Nucleus accumbens (tissue), 56 donors: Measurements from ENCODE around the gene ITGA11.

Source experiments
- DNase-seq, 56 donors: peaks; one replicate each; lab custom pipeline; 2025; lab: John Stamatoyannopoulos, UW

ITGA11 gene, protein sequence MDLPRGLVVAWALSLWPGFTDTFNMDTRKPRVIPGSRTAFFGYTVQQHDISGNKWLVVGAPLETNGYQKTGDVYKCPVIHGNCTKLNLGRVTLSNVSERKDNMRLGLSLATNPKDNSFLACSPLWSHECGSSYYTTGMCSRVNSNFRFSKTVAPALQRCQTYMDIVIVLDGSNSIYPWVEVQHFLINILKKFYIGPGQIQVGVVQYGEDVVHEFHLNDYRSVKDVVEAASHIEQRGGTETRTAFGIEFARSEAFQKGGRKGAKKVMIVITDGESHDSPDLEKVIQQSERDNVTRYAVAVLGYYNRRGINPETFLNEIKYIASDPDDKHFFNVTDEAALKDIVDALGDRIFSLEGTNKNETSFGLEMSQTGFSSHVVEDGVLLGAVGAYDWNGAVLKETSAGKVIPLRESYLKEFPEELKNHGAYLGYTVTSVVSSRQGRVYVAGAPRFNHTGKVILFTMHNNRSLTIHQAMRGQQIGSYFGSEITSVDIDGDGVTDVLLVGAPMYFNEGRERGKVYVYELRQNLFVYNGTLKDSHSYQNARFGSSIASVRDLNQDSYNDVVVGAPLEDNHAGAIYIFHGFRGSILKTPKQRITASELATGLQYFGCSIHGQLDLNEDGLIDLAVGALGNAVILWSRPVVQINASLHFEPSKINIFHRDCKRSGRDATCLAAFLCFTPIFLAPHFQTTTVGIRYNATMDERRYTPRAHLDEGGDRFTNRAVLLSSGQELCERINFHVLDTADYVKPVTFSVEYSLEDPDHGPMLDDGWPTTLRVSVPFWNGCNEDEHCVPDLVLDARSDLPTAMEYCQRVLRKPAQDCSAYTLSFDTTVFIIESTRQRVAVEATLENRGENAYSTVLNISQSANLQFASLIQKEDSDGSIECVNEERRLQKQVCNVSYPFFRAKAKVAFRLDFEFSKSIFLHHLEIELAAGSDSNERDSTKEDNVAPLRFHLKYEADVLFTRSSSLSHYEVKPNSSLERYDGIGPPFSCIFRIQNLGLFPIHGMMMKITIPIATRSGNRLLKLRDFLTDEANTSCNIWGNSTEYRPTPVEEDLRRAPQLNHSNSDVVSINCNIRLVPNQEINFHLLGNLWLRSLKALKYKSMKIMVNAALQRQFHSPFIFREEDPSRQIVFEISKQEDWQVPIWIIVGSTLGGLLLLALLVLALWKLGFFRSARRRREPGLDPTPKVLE

DNA sequence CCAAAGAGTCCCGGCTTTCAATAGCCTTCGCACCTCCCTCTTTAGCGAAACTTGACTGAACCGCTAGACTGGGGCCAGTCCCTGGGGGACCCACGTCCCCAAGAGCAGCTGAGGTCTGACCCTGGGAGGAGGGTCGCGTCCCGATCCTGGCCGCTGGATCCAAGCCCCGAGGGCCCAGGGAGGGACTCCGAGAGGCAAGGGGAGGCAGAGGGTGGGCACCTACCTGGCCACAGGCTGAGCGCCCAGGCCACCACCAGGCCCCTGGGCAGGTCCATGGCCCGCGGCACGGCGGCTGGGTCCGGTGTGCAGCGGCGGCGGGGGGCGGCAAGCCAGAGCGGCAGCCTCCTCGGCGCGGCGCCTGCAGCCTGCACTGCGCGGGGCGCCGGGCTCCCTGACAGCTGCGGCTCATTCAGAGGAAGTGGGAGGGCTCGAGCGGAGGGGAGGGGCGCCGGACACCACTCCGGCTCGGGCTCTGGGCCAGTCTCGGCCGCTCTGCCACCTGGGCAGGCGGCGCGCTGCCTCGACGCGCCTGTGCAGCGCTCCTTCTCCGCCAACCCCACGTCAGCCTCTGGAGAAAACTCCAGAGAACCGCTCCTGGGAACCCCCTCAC is at the start of gene ITGA11:
TSS of gene ITGA11 (minus strand) at position 372 of the 610 bp plus-strand sequence. CDS start at position 275, 97 bp downstream.
- peak in 2 of 56 donors; percentile 7 to 19 for DNase-seq

DNA sequence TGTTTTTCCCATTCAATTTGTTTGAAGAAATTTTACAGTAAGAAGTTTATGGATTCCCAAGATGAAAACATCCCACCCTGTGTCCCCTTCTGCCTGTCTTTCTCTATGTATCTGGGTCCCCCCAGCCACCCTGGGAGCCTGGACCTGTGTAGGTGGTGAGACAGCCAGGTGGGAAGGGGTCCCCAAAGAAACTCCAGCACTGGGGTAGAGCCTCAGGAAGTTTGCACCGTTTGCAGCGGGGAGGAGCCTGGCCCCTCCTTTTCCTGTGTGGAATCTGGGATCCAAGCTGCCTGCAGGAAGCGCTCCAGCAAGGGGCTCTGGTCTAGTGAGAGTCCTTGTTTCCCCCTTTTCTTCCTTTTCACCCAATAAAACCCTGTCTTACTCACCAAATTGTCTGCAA is 49.4 kb upstream of the ITGA11 start:
- no peak for DNase-seq

DNA sequence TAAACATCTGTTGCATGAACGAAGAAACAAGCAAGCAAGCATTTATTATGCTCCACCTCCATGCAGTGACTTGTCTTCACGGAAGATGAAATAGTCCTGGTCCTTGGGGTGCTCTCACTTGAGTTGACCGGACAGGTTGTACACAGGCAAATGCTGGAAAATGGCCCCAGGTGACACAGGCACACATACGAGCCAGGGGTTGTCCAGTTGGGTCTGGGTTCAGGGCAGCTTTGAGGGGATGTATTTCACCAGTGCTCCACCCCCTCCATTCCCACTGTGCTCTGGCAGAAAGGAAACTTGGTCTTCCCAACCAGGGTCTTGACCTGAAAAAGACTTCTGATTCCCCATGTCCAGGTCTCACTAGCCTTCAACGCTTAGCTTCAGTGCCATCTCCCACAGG is 48.3 kb upstream of the ITGA11 start:
- no peak for DNase-seq

DNA sequence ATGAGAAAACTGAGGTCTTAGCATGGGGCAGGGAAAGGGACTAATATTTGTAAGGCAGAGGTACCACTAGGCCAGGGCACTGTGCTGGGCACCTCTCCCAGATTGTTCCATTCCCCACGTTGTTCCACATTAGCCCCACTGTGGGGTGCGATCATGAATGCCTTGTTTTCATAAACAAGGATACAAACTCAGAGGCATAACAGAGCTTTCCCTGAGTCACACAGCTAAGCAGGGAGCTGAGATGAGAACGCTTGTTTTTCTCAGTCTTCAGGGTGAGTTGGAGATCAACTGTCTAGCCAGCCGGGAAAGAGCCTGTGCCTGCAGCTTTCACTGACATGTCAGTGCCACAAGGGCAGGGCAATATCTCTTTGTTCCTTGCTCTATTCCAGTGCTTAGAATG is 47.9 kb upstream of the ITGA11 start:
- no peak for DNase-seq

DNA sequence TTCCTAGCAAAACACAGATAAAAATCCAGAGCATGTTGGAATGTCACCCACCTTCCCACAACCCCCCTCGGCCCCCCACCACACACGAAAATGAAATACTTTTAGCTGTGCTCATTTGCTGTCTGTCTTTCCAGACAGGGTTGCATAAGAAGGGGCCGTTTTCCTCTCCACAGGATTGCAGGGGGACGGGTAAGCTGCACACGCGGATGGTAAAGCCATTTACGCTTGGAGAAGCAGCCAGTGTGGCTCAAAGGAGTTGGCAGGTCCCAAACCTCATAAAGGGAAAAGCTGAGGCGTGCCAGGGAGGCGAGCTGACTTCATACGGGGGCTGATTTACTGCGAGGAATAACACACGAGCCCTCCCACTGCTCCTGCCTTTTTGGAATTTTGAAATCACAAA is 47.4 kb upstream of the ITGA11 start:
- DNase-seq: peak in 5 of 56 donors; percentile 4 to 36 (median 28)

DNA sequence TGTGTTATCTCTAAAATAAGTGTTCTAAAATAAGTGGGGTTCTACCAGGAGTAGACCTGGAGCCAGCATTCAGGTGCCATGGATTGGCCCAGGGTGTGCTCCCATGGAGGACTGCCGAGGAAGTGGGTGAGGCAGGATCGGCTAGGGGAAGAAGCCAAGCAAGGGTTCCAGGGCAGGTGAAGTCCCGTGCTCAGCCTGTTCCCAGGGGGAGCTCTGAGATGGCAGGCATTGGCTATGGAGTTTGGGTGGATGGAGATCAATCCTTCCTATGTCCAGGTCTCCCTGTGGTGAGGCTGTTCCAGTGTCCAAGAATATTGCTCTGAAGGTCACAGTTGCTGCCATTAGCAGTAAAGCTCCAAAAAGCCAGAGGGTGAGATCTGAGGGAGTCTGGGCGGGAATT is 46.9 kb upstream of the ITGA11 start:
- no peak for DNase-seq

DNA sequence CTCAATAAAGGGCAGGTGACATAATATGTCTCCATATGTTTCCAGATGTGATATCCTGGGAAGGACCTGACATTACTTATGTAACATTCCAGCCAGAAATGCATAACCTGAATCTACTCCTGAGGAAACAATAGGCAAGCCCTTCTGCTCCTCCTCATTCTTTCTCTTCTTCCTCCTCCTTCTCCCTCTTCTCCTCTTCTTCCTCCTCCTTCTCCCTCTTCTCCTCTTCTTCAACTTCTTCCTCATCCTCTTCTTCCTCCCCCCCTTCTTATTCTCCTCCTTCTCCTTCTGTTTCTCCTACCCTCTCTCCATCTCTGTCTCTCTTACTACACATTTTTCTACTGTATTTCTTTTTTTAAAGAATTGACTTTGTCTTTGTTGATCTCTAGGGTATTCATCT is 43.5 kb upstream of the ITGA11 start:
- no peak for DNase-seq

DNA sequence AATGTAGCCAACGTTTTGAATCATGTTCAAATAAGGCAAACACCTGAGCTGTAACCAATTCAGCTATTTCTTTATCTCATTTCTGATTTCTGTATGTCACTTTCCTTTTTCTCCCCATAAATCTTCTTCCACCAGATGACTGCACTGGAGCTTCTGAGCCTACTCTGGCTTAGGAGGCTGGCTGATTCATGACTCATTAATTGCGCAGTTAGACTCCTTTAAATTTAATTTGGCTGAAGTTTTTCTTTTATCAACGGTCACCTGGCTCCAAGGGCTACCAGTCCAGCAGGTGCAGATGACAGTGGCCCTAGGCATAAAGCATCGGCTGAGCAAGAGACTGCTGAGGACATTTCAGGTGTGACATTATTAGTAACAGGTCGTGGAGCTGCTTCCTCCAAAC is 39.6 kb upstream of the ITGA11 start:
- no peak for DNase-seq

DNA sequence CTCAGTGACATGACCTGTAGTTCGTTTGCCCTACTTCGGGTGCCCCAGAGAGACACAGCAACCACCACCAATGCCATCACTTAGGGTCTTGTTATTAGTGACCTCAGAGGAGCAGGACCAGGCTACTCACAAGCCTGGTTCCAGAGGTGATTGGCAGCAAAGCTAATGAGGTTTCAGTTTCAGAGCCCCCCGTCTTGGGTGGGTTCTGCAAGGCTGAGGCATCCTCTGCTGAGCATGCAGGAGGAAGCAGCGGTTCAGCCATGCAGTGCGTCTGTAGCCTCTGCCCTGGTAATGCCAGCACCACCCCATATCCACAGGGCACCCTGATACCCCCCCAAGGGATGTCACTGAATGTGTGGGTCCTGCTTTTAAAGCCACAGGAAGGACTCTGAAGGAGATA is 39.0 kb upstream of the ITGA11 start:
- no peak for DNase-seq

DNA sequence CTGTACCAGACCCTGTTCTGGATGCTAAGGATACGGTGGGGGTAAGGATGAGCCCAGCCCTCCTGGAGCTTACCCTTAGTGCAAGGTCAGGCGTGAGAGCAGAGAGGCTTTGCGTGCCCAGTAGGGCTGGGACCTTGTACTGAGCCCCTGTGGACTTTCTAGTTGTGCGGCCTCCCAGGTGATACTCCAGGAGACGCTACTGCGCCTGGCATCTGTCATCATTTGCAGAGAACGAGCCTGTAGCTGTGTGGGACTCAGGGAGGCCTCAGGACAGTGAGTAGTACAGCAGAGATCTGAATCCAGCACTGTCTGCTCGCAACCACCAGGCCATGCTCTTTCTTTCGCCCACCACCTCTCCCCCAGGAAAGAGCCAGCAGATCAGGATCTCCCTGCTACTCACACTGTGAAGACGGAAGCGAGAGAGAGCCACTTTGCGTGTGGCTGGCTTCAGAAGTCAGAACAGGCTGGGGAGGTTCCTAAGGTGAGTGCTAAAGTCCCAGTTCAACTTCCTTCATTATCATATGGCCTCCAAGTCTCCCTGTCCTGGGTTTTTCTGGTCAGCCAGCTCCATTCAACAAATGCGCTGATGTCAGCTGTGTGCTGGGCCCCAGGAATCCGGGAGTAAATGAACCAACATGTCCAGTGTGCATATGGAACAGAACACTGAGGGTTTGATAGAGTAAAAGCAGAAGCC is 38.2 kb upstream of the ITGA11 start:
- DNase-seq: no peak

DNA sequence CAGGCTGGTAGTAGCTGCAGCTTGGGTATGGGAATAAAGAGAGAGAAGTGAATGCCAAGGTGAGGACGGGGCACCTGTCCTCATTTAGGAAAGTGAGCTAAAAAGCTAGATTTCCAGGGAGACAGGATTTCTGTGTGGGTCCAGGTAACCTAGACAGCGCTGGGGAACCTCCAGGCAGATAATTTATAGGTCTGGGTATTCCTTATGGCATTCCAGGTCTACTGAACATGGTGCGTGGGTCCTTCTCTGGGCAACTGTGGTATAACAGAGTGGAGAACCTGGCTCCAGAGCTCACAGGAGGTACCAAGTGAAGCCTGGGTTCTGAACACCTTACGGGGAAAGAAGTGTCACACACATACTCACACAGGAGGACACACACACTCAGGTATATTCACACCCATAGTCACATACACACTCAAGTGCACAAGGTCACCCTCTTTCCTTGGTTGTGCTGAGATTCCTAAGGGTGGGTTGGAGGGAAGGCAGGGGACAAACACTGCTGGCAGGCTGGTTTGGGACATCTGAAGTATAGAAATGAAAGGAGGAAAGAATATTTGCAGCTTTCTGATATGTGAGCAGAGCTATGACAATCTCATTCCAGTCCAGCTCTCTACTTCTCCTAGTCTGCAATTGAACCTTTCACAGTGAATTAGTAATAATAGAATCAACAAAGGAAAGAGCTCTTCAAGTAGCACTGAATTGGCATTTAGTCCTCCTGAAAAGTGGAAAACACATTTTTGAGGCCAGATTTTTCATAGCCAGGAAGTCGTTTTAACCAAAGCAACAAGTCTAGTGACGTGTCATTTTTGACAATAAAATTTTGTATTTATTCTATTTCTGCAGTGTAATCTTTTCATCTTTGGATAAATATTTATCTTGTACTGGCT is 37.4 kb upstream of the ITGA11 start:
- DNase-seq: no peak

DNA sequence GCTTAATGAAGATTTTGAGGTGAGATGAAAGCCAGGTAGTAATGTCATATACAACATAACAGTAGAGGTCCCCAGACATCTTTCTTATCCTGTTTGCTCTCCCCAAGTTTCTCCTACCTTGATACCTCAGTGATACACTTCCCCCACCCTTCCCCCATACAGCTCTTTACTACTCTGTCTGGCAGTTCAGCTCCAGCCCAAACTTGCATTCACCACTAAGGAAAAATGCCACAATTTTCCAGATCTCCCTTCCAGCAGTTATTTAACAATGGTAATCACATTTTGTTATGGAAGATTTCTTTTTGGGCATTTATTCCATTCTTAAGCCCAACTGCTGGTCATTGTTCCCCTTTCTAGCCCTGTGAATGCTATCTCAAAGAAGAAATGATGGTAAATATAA is 34.9 kb upstream of the ITGA11 start:
- DNase-seq: no peak

DNA sequence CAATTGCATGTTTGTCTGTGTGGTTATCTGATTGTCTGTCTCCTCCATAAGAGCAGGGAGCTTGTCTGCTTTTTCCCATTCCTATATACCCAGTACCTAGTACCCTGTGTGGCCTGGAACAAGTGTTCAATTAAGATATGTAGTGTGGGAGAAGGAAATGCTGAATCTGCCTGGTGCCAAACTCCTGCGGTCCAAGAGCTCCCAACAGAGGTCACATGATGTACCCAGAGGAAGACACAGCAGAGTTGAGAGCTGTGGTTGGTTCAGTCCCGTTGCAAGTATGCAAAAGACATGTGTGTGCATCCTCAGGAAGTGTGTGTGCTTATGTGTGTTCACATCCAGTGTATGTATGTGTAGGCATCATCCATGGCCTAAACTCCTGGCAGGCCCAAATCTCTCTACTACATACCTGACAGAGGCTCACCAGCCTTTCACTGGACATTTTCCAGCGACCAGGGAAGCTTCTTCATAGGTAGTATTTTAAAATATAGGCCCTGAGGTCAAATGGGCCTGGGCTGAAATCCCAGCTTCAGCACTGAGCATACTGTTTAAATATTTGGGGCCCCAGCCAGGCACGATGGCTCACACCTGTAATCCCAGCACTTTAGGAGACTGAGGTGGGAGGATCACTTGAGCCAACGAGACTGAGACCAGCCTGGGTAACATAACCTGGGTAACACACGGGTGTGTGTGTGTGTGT is 34.0 kb upstream of the ITGA11 start:
- no peak for DNase-seq

DNA sequence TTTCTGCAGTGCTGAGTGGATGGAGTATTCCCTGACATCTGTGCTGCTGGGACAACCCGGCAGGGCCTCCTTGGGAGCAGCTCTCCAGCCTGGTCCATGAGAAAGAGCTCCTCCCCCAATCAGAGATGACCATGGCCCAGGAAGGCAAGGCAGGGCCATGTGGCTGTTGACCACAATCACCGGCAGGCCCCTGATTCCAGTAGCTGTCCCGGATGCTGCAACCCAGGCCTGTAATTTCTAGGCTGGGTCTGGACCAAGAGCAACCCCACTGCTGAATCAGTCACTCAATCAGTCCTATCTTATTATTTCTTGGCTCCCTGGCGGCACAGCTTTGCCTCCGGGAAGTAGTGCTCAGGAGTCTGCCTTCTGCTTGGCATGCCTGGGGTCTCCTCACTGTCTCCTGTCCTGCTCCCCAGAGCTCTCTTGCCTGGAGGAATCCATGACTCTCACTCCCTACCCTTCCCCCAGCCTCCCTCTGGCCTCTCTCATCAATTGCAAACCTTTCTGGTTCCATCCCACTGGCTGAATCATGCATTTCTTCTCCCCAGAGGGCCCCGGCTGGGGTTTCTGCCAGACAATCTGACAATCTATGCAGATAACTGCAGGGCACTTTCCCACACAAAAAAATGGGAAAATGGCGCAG is 32.6 kb upstream of the ITGA11 start:
- DNase-seq: no peak

DNA sequence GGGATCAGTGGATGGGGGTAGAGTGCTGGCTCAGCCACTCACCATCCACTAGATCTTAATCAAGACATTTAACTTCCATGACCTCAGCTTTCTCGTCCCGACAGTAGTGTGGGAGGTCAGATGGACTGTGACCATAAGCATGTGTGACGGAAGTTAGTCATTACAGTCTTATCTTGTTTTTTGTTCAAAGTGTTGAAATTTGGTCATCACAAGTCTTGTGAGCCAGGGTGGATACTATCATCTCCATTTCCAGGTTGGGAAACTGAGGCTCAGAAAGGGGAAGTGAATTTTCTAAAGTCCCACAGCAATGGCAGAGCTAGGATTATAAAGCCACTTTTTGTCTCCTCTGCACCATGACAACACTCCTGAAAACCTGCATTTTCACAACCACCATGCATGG is 32.0 kb upstream of the ITGA11 start:
- DNase-seq: no peak

DNA sequence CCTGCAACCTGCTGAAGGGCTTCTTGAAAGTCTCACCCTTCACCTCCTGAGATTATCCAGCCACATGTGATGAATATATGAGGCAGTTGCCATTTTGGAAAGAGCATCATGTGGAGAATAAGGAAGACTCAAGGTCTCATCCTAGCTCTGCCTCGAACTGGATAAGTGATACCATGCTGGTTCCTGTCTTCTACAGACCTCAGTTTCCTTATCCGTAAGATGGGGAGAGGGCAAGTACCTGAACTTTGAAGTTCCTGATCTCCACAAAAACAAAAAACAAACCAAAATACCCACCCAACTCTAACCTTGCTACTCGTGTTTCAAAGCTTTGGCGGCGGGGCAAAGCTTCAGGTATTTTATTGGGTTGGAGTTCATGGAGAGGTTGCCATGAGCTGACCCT is 31.5 kb upstream of the ITGA11 start:
- DNase-seq: no peak

DNA sequence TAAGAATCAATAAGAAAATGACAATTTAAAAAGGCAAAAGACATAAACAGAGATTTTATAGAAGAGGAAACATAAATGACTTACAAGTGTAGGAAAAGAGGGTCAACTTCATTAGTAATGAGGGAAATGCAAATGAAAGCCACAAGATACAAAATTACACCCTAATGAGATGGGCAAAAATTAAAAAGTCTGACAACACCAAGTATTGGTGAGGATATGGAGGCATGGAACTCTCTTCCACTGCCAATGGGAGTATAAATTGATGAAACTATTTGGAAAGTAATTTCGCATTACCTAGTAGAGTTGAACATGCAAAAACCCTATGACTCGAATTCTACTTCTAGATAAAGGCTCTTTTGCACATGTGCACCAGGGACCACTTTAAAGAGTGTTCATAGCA is 28.2 kb upstream of the ITGA11 start:
- DNase-seq: no peak

DNA sequence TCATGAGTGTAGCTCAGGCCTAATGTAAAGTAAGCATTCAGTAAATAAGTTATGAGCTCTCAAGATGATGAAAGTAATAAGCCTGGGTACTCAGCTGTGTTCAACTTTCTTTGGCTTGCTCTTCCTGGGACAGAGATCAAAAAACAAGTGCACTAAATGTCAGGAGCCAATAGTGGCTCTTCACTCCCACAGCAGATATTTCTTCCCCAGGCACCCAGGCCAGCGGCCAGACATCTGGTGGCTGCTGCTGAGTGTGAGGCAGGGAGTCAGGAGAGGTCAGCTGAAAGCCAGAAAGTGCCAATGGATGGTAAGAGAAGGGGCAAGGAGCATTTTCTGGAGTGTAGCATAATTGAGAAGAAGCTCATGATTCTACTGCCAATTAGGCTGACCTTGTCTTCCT is 18.2 kb upstream of the ITGA11 start:
- DNase-seq: no peak
